CD4-positive, alpha-beta T cell (primary cell): Measurements from ENCODE around the gene YJEFN3. TPM values are rescaled to one million over a fixed set of nuclear protein-coding genes. Genes with fewer than 3 reads are reported as not detected.

Source experiments
- ATAC-seq: fragments of 200-7000 bp; cut with Tn5 transposase; one replicate; pipeline ENCODE4 v1.10.0; 2022; ENCODE audit warnings: mild to moderate bottlenecking; ENCODE audit not compliant: poor library complexity
- CTCF ChIA-PET: fragments of 350-600 bp; sonication (Branson Sonifier 250); formaldehyde crosslinking; loops from one replicate; lab custom pipeline; 2021; ENCODE audit warnings: antibody characterized with exemption, inconsistent platforms; lab: Charles Lee
- POLR2A ChIA-PET: fragments of 350-600 bp; sonication (Branson Sonifier 250); formaldehyde crosslinking; loops from one replicate; lab custom pipeline; 2021; ENCODE audit warnings: antibody characterized with exemption, inconsistent platforms; lab: Charles Lee
- DNase-seq, 14 experiments: peaks; one replicate each; pipeline ENCODE4 v3.0.0-alpha.2; 2013 to 2020; ENCODE audit warnings: mixed read lengths in 2 of 14
- H3K27ac ChIP-seq, 2 donors: one replicate each; pipeline versions ENCODE4 v1.5.1 to v1.7.0; 2013; ENCODE audit warnings: low read length in 2 of 2, low read depth in 1 of 2, mild to moderate bottlenecking in 1 of 2
- H3K27me3 ChIP-seq, 2 experiments: 1 replicate in 1 of 2; 2 replicates in 1 of 2; pipeline versions ENCODE4 v1.6.1 to v1.7.0; 2013; ENCODE audit warnings: low read length in 2 of 2, control low read depth in 1 of 2, mild to moderate bottlenecking in 1 of 2, moderate library complexity in 1 of 2; ENCODE audit not compliant: insufficient read depth in 2 of 2, control insufficient read depth in 1 of 2
- H3K36me3 ChIP-seq: one replicate; pipeline ENCODE4 v1.6.1; 2013; ENCODE audit warnings: low read length, control low read depth; ENCODE audit not compliant: insufficient read depth
- H3K4me1 ChIP-seq: one replicate; pipeline ENCODE4 v1.6.1; 2013; ENCODE audit warnings: low read length, control low read depth; ENCODE audit not compliant: insufficient read depth
- H3K4me3 ChIP-seq: one replicate; pipeline ENCODE4 v1.5.1; 2013; ENCODE audit warnings: mild to moderate bottlenecking, low read length, moderate library complexity
- H3K9me3 ChIP-seq, 2 experiments: 1 replicate in 1 of 2; 2 replicates in 1 of 2; pipeline versions ENCODE4 v1.6.1 to v1.7.0; 2013; ENCODE audit warnings: low read length in 2 of 2, mild to moderate bottlenecking in 2 of 2, control low read depth in 1 of 2, moderate library complexity in 1 of 2; ENCODE audit not compliant: control insufficient read depth in 1 of 2, insufficient read depth in 1 of 2
- H3K27ac Mint-ChIP-seq: one replicate; pipeline ENCODE4 v1.8.0; 2020; ENCODE audit warnings: mixed read lengths
- H3K27me3 Mint-ChIP-seq: one replicate; pipeline ENCODE4 v1.8.0; 2021; ENCODE audit warnings: mixed read lengths
- H3K36me3 Mint-ChIP-seq: one replicate; pipeline ENCODE4 v1.8.0; 2021; ENCODE audit warnings: low read depth, mixed read lengths
- H3K4me1 Mint-ChIP-seq: one replicate; pipeline ENCODE4 v1.8.0; 2021; ENCODE audit warnings: low read depth, mixed read lengths
- H3K4me3 Mint-ChIP-seq: one replicate; pipeline ENCODE4 v1.8.0; 2020; ENCODE audit warnings: mild to moderate bottlenecking, mixed read lengths
- H3K9me3 Mint-ChIP-seq: one replicate; pipeline ENCODE4 v1.8.0; 2020; ENCODE audit warnings: mixed read lengths
- intact Hi-C, 2 experiments: fragments of 100-400 bp; cut with DNase I in 1 of 2; cut with micrococcal nuclease in 1 of 2; formaldehyde crosslinking; loops; one replicate each; pipeline versions ENCODE4 v1.15.1 to v1.9.0; 2023 to 2025; cut with DNase I, micrococcal nuclease
- total RNA-seq, 174 experiments: library from RNA in 2 of 174; stranded (reverse) in 2 of 174; gene quantifications; one replicate each; pipeline ENCODE4 v1.2.3 and lab custom pipeline; 2021 to 2026
- TF ChIP-seq, protein P1 (sequence below): fragments of 200-600 bp; IDR thresholded peaks from one replicate; pipeline ENCODE4 v1.8.0; 2022; ENCODE audit warnings: antibody characterized with exemption, mild to moderate bottlenecking

Gene YJEFN3
- total RNA-seq, 2 experiments from 2014 or later: 3.7 to 4.4 TPM

DNA sequence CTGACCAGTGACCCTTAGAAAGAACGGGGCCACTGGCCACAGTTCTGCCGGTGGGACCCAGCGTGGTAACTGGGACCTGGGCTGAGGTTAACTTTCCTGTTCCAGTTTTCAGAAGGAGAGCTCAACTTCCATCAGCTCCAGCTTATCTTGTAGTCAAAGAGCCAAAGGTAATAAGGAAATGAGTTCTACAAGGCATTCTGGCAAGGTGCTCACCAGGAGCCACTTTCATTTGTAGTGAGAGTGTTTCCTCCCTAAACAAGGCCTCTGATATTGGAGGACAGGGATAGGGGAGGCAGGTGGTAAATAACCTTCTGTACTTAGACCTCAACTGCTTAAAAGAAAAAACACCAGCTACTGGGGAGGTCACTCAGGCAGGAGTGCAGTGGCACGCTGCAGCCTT lies 51.7 kb downstream of the YJEFN3 start:
- ATAC-seq (no peak), DNase-seq (no peak)
- POLR2A ChIA-PET: no interaction called here
- H3K9me3 Mint-ChIP-seq: no peaks in the 10 kb centered on the region
- H3K27ac Mint-ChIP-seq: peak overlapping the region; percentile 39
- peaks cover 6% of the 10 kb centered on the region for H3K4me1 Mint-ChIP-seq
- CTCF ChIA-PET: interaction anchor here (1.4 kb wide), 1 partner anchor 63 kb away, joined by 3 read pairs; the partner anchor contains the start of gene GMIP
- peaks cover 11% of the 10 kb centered on the region for H3K36me3 Mint-ChIP-seq
- peaks cover 18% of the 10 kb centered on the region for H3K36me3 ChIP-seq
- no peaks in the 10 kb centered on the region for H3K27me3 ChIP-seq
- no peaks in the 10 kb centered on the region for H3K9me3 ChIP-seq
- intact Hi-C loops: no loop called here
- TF ChIP-seq, protein P1, sequence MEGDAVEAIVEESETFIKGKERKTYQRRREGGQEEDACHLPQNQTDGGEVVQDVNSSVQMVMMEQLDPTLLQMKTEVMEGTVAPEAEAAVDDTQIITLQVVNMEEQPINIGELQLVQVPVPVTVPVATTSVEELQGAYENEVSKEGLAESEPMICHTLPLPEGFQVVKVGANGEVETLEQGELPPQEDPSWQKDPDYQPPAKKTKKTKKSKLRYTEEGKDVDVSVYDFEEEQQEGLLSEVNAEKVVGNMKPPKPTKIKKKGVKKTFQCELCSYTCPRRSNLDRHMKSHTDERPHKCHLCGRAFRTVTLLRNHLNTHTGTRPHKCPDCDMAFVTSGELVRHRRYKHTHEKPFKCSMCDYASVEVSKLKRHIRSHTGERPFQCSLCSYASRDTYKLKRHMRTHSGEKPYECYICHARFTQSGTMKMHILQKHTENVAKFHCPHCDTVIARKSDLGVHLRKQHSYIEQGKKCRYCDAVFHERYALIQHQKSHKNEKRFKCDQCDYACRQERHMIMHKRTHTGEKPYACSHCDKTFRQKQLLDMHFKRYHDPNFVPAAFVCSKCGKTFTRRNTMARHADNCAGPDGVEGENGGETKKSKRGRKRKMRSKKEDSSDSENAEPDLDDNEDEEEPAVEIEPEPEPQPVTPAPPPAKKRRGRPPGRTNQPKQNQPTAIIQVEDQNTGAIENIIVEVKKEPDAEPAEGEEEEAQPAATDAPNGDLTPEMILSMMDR: no peak
- peaks cover 22% of the 10 kb centered on the region for H3K4me1 ChIP-seq
- no peak overlapping the region for H3K27ac ChIP-seq
- no peak overlapping the region for H3K4me3 ChIP-seq
- H3K4me3 Mint-ChIP-seq: no peak overlapping the region
- no peaks in the 10 kb centered on the region for H3K27me3 Mint-ChIP-seq

DNA sequence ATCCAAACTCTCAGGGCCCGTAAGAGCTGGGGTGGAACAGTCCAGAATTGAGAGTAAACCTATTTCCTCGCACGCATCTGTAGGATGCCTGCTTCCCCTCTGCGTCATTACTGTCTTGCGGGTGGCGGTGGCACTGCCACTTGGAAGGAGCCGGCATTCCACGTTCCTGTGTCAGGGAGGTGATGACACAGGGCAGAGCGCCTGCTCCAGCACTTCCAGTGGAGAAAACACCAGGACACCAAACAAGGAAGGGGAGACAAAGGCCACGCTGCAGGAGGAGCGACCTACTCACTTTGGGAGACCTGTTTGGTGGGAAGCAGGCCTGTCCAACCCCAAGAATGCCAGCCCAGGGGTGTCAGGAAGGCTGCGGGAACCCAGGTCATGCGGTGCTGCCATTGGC lies 52.7 kb downstream of the YJEFN3 start:
- H3K36me3 ChIP-seq: peaks cover 18% of the 10 kb centered on the region
- intact Hi-C loops: no loop called here
- H3K4me3 ChIP-seq: no peak overlapping the region
- DNase-seq (no peak), ATAC-seq (peak; percentile 10)
- H3K9me3 ChIP-seq: no peaks in the 10 kb centered on the region
- H3K36me3 Mint-ChIP-seq: peaks cover 17% of the 10 kb centered on the region
- H3K27me3 ChIP-seq: no peaks in the 10 kb centered on the region
- TF ChIP-seq, protein P1: no peak
- peaks cover 6% of the 10 kb centered on the region for H3K4me1 Mint-ChIP-seq
- no peak overlapping the region for H3K27ac Mint-ChIP-seq
- ChIA-PET CTCF (no interaction called here), POLR2A (no interaction called here)
- no peak overlapping the region for H3K27ac ChIP-seq
- no peaks in the 10 kb centered on the region for H3K9me3 Mint-ChIP-seq
- H3K4me1 ChIP-seq: peaks cover 22% of the 10 kb centered on the region
- no peak overlapping the region for H3K4me3 Mint-ChIP-seq
- H3K27me3 Mint-ChIP-seq: no peaks in the 10 kb centered on the region

DNA sequence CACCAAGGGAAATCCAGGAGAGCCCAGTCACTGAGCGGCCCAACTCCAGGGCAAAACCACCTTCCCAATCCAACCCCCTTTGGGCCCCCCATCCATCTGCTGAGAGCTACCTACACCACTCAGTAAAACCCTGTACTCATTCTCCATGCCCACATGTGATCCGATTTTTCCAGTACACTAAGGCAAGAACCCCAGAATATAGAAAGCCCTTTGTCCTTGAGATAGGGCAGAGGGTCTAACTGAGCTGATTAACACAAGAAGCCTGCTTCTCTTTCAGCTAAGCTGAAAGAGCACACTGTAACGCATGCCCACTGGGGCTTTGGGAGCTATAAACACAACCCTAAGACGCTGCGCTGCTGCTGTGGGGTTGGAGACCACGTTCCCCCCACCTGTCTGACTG lies 53.8 kb downstream of the YJEFN3 start:
- ChIA-PET CTCF (no interaction called here), POLR2A (interaction anchor here (1.0 kb wide), 1 partner anchor 16 kb away, joined by 3 read pairs; no protein-coding TSS in a partner anchor)
- Histone ChIP-seq H3K9me3 (no peaks in the 10 kb centered on the region), H3K27me3 (no peaks in the 10 kb centered on the region), H3K27ac (no peak overlapping the region), H3K4me3 (no peak overlapping the region), H3K4me1 (peaks cover 22% of the 10 kb centered on the region), H3K36me3 (peaks cover 18% of the 10 kb centered on the region)
- Mint-ChIP-seq H3K27ac (peak overlapping the region; percentile 61), H3K36me3 (peaks cover 17% of the 10 kb centered on the region), H3K9me3 (no peaks in the 10 kb centered on the region), H3K4me1 (peaks cover 6% of the 10 kb centered on the region), H3K27me3 (no peaks in the 10 kb centered on the region), H3K4me3 (no peak overlapping the region)
- intact Hi-C loops: no loop called here
- TF ChIP-seq, protein P1: no peak
- no peak for ATAC-seq
- DNase-seq: no peak
